ENCODE results near the gene PIK3CD.
"Not testable (repeated sequence)": the region's sequence is repeated elsewhere in the genome, so short reads cannot be mapped to it uniquely, and the experiment has no call there.

The PIK3CD gene

GRCh38 chr1:9699361-9699760 lies 47.8 kb downstream of the PIK3CD start:
- FAIRE-seq (no peak), DNase-seq (ENCODE audit: insufficient read length) (no peak)
- TF ChIP-seq POLR2A (IDR thresholded peaks at IDR 0.05; ENCODE audit: low read depth, low read length) (no peak), POLR2AphosphoS5 (IDR thresholded peaks at IDR 0.05; ENCODE audit: low read depth, low read length) (no peak), TAF1 (IDR thresholded peaks at IDR 0.05; ENCODE audit: borderline replicate concordance, low read depth, low read length) (no peak)

GRCh38 chr1:9700340-9700739 lies 48.8 kb downstream of the PIK3CD start:
- FAIRE-seq (no peak), DNase-seq (ENCODE audit: insufficient read length) (no peak)
- no peak for TF ChIP-seq TAF1 (IDR thresholded peaks at IDR 0.05; ENCODE audit: borderline replicate concordance, low read depth, low read length)
- no peak for TF ChIP-seq POLR2AphosphoS5 (IDR thresholded peaks at IDR 0.05; ENCODE audit: low read depth, low read length)
- TF ChIP-seq POLR2A (IDR thresholded peaks at IDR 0.05; ENCODE audit: low read depth, low read length): no peak

- FAIRE-seq (no peak), DNase-seq (ENCODE audit: insufficient read length) (no peak)
- TF ChIP-seq TAF1 (IDR thresholded peaks at IDR 0.05; ENCODE audit: borderline replicate concordance, low read depth, low read length) (no peak), POLR2A (IDR thresholded peaks at IDR 0.05; ENCODE audit: low read depth, low read length) (no peak), POLR2AphosphoS5 (IDR thresholded peaks at IDR 0.05; ENCODE audit: low read depth, low read length) (no peak)
Measured at GRCh38 chr1:9701665-9702064, 50.1 kb downstream of the PIK3CD start.

GRCh38 chr1:9703165-9703509 lies 51.6 kb downstream of the PIK3CD start:
- TF ChIP-seq POLR2AphosphoS5 (IDR thresholded peaks at IDR 0.05; ENCODE audit: low read depth, low read length) (no peak), TAF1 (IDR thresholded peaks at IDR 0.05; ENCODE audit: borderline replicate concordance, low read depth, low read length) (no peak), POLR2A (IDR thresholded peaks at IDR 0.05; ENCODE audit: low read depth, low read length) (no peak)
- no peak for DNase-seq (ENCODE audit: insufficient read length)
- no peak for FAIRE-seq

GRCh38 chr1:9703681-9704080 lies 52.1 kb downstream of the PIK3CD start:
- FAIRE-seq: no peak
- TF ChIP-seq TAF1 (IDR thresholded peaks at IDR 0.05; ENCODE audit: borderline replicate concordance, low read depth, low read length) (no peak), POLR2AphosphoS5 (IDR thresholded peaks at IDR 0.05; ENCODE audit: low read depth, low read length) (no peak), POLR2A (IDR thresholded peaks at IDR 0.05; ENCODE audit: low read depth, low read length) (no peak)

GRCh38 chr1:9705337-9706093 lies 54.0 kb downstream of the PIK3CD start:
- TF ChIP-seq POLR2AphosphoS5 (IDR thresholded peaks at IDR 0.05; ENCODE audit: low read depth, low read length): no peak
- TF ChIP-seq POLR2A (IDR thresholded peaks at IDR 0.05; ENCODE audit: low read depth, low read length): no peak
- TF ChIP-seq TAF1 (IDR thresholded peaks at IDR 0.05; ENCODE audit: borderline replicate concordance, low read depth, low read length): no peak
- DNase-seq (ENCODE audit: insufficient read length) (no peak), FAIRE-seq (no peak)

More at GRCh38 chr1:9703681-9704080, 52.1 kb downstream of the PIK3CD start:
- DNase-seq (ENCODE audit: insufficient read length): no peak

GRCh38 chr1:9706178-9706577 lies 54.6 kb downstream of the PIK3CD start:
- no peak for FAIRE-seq
- TF ChIP-seq TAF1 (IDR thresholded peaks at IDR 0.05; ENCODE audit: borderline replicate concordance, low read depth, low read length) (no peak), POLR2A (IDR thresholded peaks at IDR 0.05; ENCODE audit: low read depth, low read length) (no peak), POLR2AphosphoS5 (IDR thresholded peaks at IDR 0.05; ENCODE audit: low read depth, low read length) (no peak)
- no peak for DNase-seq (ENCODE audit: insufficient read length)

- DNase-seq (ENCODE audit: insufficient read length) (no peak), FAIRE-seq (no peak)
- no peak for TF ChIP-seq POLR2A (IDR thresholded peaks at IDR 0.05; ENCODE audit: low read depth, low read length)
- TF ChIP-seq TAF1 (IDR thresholded peaks at IDR 0.05; ENCODE audit: borderline replicate concordance, low read depth, low read length): no peak
- no peak for TF ChIP-seq POLR2AphosphoS5 (IDR thresholded peaks at IDR 0.05; ENCODE audit: low read depth, low read length)
Measured at GRCh38 chr1:9710037-9710436, 58.5 kb downstream of the PIK3CD start.

GRCh38 chr1:9711466-9712020 lies 60.0 kb downstream of the PIK3CD start:
- DNase-seq (ENCODE audit: insufficient read length): no peak
- FAIRE-seq: no peak
- TF ChIP-seq TAF1 (IDR thresholded peaks at IDR 0.05; ENCODE audit: borderline replicate concordance, low read depth, low read length): no peak
- TF ChIP-seq POLR2A (IDR thresholded peaks at IDR 0.05; ENCODE audit: low read depth, low read length): no peak
- TF ChIP-seq POLR2AphosphoS5 (IDR thresholded peaks at IDR 0.05; ENCODE audit: low read depth, low read length): no peak

GRCh38 chr1:9712767-9713166 lies 61.2 kb downstream of the PIK3CD start:
- not testable (repeated sequence) for DNase-seq (ENCODE audit: insufficient read length); FAIRE-seq

- FAIRE-seq (no peak), DNase-seq (ENCODE audit: insufficient read length) (no peak)
- TF ChIP-seq POLR2AphosphoS5 (IDR thresholded peaks at IDR 0.05; ENCODE audit: low read depth, low read length) (no peak), TAF1 (IDR thresholded peaks at IDR 0.05; ENCODE audit: borderline replicate concordance, low read depth, low read length) (no peak), POLR2A (IDR thresholded peaks at IDR 0.05; ENCODE audit: low read depth, low read length) (no peak)
Measured at GRCh38 chr1:9714257-9714718, 62.8 kb downstream of the PIK3CD start.

GRCh38 chr1:9715536-9716226 lies 64.2 kb downstream of the PIK3CD start:
- DNase-seq (ENCODE audit: insufficient read length) (no peak), FAIRE-seq (no peak)
- TF ChIP-seq POLR2A (IDR thresholded peaks at IDR 0.05; ENCODE audit: low read depth, low read length) (no peak), POLR2AphosphoS5 (IDR thresholded peaks at IDR 0.05; ENCODE audit: low read depth, low read length) (no peak), TAF1 (IDR thresholded peaks at IDR 0.05; ENCODE audit: borderline replicate concordance, low read depth, low read length) (no peak)

Data from GM12892 (cell line).